ENCODE data around the gene CNIH2.

- TF ChIP-seq, protein P1, sequence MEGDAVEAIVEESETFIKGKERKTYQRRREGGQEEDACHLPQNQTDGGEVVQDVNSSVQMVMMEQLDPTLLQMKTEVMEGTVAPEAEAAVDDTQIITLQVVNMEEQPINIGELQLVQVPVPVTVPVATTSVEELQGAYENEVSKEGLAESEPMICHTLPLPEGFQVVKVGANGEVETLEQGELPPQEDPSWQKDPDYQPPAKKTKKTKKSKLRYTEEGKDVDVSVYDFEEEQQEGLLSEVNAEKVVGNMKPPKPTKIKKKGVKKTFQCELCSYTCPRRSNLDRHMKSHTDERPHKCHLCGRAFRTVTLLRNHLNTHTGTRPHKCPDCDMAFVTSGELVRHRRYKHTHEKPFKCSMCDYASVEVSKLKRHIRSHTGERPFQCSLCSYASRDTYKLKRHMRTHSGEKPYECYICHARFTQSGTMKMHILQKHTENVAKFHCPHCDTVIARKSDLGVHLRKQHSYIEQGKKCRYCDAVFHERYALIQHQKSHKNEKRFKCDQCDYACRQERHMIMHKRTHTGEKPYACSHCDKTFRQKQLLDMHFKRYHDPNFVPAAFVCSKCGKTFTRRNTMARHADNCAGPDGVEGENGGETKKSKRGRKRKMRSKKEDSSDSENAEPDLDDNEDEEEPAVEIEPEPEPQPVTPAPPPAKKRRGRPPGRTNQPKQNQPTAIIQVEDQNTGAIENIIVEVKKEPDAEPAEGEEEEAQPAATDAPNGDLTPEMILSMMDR (IDR thresholded peaks at IDR 0.05) = no peak
- TF ChIP-seq EZH2 (IDR thresholded peaks at IDR 0.05; ENCODE audit: borderline replicate concordance, insufficient read depth, low read depth, low read length, poor library complexity, severe bottlenecking) = no peak
Measured at GRCh38 chr11:66325263-66325671, 47.3 kb downstream of the CNIH2 start.
